BLaER1 (cell line): Measurements from ENCODE around the gene DNTT.
A peak's percentile ranks its signal among the peaks of the same experiment; 100 is the strongest.

ENCODE experiments used
- H3K27ac ChIP-seq: shearing (Covaris generic); formaldehyde crosslinking; 2 replicates; pipeline ENCODE4 v1.8.1; 2022
- H3K27me3 ChIP-seq: shearing (Covaris generic); formaldehyde crosslinking; 2 replicates; pipeline ENCODE4 v1.8.1; 2022
- H3K36me3 ChIP-seq: shearing (Covaris generic); formaldehyde crosslinking; 2 replicates; pipeline ENCODE4 v1.8.1; 2022
- H3K4me1 ChIP-seq: shearing (Covaris generic); formaldehyde crosslinking; 2 replicates; pipeline ENCODE4 v1.8.1; 2022
- H3K4me2 ChIP-seq: shearing (Covaris generic); formaldehyde crosslinking; 2 replicates; pipeline ENCODE4 v1.8.1; 2022
- H3K4me3 ChIP-seq: shearing (Covaris generic); formaldehyde crosslinking; 2 replicates; pipeline ENCODE4 v1.8.1; 2022
- H3K9ac ChIP-seq: shearing (Covaris generic); formaldehyde crosslinking; 2 replicates; pipeline ENCODE4 v1.8.1; 2022
- H3K9me3 ChIP-seq: shearing (Covaris generic); formaldehyde crosslinking; 2 replicates; pipeline ENCODE4 v1.8.1; 2022
- H4K20me1 ChIP-seq: shearing (Covaris generic); formaldehyde crosslinking; 2 replicates; pipeline ENCODE4 v1.8.1; 2022
- Cebpa-rat ChIP-seq: shearing (Covaris generic); IDR thresholded peaks from 2 replicates; pipeline ENCODE4 v1.8.1; 2022

The DNTT gene

GRCh38 chr10:96369890-96370583, 65.8 kb downstream of the DNTT start:
- Histone ChIP-seq H3K9ac (no peak overlapping the region), H3K4me2 (no peak overlapping the region), H3K9me3 (no peaks in the 10 kb centered on the region), H4K20me1 (peaks cover 21% of the 10 kb centered on the region; the same call in 1 of the 2 replicates), H3K36me3 (peaks cover 7% of the 10 kb centered on the region; the same call in 1 of the 2 replicates), H3K4me3 (no peak overlapping the region), H3K4me1 (peaks cover 18% of the 10 kb centered on the region), H3K27me3 (no peaks in the 10 kb centered on the region), H3K27ac (no peak overlapping the region)
- TF ChIP-seq Cebpa-rat, result no peak

DNA sequence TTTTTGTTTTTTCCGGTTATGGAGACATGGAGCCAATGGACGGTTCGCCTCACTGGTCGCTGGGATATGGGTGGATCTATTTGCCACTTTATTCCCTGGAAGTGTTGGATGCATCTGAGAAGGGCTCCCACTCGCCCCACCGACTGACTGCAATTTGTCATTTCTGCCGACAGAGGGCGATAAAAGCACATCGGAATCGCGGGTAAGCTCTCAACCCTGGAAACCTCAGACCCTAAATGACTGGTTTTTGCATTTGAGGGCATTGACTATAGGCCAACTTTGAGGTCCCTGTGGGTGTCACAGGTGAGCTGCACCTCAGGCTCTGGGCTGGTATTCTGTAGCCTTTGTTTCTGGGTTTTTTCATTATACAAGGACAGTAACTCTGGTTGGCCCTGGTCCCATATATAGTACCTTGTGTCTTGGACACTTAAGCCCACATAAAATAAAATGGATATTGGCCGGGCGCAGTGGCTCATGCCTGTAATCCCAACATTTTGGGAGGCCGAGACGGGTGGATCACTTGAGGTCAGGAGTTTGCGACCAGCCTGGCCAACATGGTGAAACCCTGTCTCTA, 66.4 kb downstream of the DNTT start:
- Histone ChIP-seq H3K27ac (no peak overlapping the region), H3K9me3 (no peaks in the 10 kb centered on the region), H4K20me1 (peaks cover 15% of the 10 kb centered on the region; the same call in 1 of the 2 replicates), H3K9ac (no peak overlapping the region), H3K27me3 (no peaks in the 10 kb centered on the region), H3K4me3 (no peak overlapping the region), H3K36me3 (peaks cover 7% of the 10 kb centered on the region; the same call in 1 of the 2 replicates), H3K4me1 (peaks cover 23% of the 10 kb centered on the region), H3K4me2 (no peak overlapping the region)
- no peak for TF ChIP-seq Cebpa-rat

DNA sequence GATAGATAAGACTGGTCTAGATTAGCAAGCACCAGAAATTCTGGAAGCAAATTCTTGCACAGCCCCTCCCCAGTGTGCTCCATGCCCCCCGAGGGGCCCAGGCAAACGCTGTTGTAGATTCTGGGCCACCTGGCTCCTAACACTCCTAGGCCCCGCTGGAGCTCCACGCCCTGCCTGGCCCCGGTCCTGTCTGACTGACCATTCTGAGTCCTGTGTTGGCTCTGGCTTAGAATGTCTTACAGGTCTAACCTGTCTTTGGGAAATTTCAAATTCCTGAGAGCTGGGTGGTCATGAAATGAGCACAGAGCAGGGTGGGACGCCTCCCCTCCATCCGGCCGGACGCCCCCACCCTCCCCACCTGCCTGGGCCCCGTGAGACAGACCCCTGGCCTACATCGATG, 67.1 kb downstream of the DNTT start:
- Histone ChIP-seq H3K4me3 (no peak overlapping the region), H4K20me1 (peaks cover 15% of the 10 kb centered on the region; the same call in 1 of the 2 replicates), H3K4me2 (no peak overlapping the region), H3K9ac (no peak overlapping the region), H3K36me3 (peaks cover 7% of the 10 kb centered on the region; the same call in 1 of the 2 replicates), H3K4me1 (peaks cover 29% of the 10 kb centered on the region), H3K27me3 (no peaks in the 10 kb centered on the region), H3K27ac (no peak overlapping the region), H3K9me3 (no peaks in the 10 kb centered on the region)
- TF ChIP-seq Cebpa-rat, result no peak

DNA sequence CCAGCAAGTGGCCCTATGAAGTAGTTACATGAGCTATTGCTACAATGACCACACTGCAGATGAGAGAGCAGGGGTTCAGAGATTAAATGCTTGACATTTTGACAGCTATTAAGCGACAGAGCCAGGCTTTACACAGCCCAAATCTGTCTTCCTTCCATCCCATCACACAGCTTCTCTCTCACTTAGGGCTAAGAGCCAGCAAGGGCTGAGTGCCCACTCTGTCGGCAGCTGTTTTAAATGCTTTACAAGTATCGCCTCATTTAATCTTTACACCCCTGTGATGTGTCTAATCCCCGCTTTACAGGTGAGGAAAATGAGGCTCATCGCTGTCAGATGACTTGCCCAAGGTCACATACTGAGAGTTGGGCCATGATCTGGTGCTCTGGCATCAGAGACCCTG, 69.8 kb downstream of the DNTT start:
- no peak for TF ChIP-seq Cebpa-rat
- Histone ChIP-seq H3K4me2 (no peak overlapping the region; the same call in 1 of the 2 replicates), H4K20me1 (peaks cover 15% of the 10 kb centered on the region; the same call in 1 of the 2 replicates), H3K27me3 (no peaks in the 10 kb centered on the region), H3K9me3 (no peaks in the 10 kb centered on the region), H3K36me3 (peaks cover 1% of the 10 kb centered on the region; the same call in 1 of the 2 replicates), H3K4me3 (no peak overlapping the region), H3K9ac (no peak overlapping the region), H3K27ac (no peak overlapping the region), H3K4me1 (peaks cover 29% of the 10 kb centered on the region)

- peak overlapping the region; percentile 95 for H3K4me2 ChIP-seq
- peak overlapping the region; percentile 62 for H3K4me3 ChIP-seq
- TF ChIP-seq Cebpa-rat, result no peak
- H3K4me1 ChIP-seq, result peaks cover 29% of the 10 kb centered on the region
- no peak overlapping the region for H3K27ac ChIP-seq
- no peaks in the 10 kb centered on the region for H3K9me3 ChIP-seq
- H3K9ac ChIP-seq, result peak overlapping the region; percentile 17; the same call in 1 of the 2 replicates
- peaks cover 13% of the 10 kb centered on the region; the same call in 1 of the 2 replicates for H4K20me1 ChIP-seq
- H3K36me3 ChIP-seq, result no peaks in the 10 kb centered on the region; the same call in 1 of the 2 replicates
- H3K27me3 ChIP-seq, result no peaks in the 10 kb centered on the region
Observed at GRCh38 chr10:96374639-96374984, 70.4 kb downstream of the DNTT start.

DNA sequence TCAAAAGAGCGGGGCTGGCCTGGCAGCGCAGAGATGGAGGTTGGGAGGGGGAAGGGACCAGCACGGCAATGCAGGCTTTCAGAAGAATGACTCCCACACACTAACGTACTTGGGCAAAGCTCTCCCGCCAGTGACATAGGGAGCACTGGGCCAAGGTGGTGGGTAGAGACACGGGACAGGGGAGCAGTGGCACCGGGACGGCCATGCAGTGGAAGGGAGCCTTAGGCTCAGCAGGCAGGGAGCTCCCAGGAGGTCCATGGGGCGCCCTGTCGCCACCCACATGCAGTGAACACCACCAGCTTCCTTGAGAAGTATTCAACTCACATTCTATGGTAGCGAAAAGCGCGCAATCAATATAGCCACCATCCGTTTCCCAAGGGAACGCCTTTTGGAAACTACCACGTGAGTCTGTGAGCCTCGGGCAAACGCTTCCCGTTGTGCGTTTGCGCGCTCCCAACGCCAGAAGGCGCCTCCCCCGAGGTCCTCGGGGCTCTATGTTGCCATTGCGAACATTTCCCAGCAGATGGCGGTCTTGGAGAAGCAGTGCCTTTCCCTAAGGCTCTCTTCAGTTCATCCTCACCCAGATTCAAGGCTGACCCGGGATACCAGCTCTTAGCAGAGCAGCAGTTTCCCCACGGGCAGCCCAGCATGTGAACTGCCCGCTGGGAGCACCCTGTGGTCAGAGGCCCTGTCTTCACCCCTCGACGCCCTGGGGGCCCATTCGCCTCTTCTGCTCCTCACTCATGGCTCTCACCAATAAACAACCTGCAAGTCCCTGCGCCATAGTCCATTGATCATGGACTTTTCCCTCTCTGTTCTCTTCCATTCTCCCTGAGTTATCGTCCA, 71.0 kb downstream of the DNTT start:
- H3K9ac ChIP-seq, result peak overlapping the region; percentile 17; the same call in 1 of the 2 replicates

GRCh38 chr10:96376483-96376882, 72.2 kb downstream of the DNTT start:
- no peaks in the 10 kb centered on the region for H3K9me3 ChIP-seq
- H3K4me2 ChIP-seq, result peak overlapping the region; percentile 95; the same call in 1 of the 2 replicates
- no peaks in the 10 kb centered on the region for H3K36me3 ChIP-seq
- no peaks in the 10 kb centered on the region for H3K27me3 ChIP-seq
- TF ChIP-seq Cebpa-rat, result no peak
- peaks cover 29% of the 10 kb centered on the region for H3K4me1 ChIP-seq
- H3K4me3 ChIP-seq, result no peak overlapping the region
- H3K27ac ChIP-seq, result no peak overlapping the region
- H4K20me1 ChIP-seq, result no peaks in the 10 kb centered on the region; the same call in 1 of the 2 replicates
- H3K9ac ChIP-seq, result no peak overlapping the region

More for the DNA sequence above, 71.0 kb downstream of the DNTT start:
- H3K36me3 ChIP-seq, result no peaks in the 10 kb centered on the region; the same call in 1 of the 2 replicates
- H3K9me3 ChIP-seq, result no peaks in the 10 kb centered on the region
- peaks cover 29% of the 10 kb centered on the region for H3K4me1 ChIP-seq
- no peaks in the 10 kb centered on the region for H3K27me3 ChIP-seq
- H3K4me3 ChIP-seq, result peak overlapping the region; percentile 62
- H3K27ac ChIP-seq, result no peak overlapping the region
- TF ChIP-seq Cebpa-rat, result no peak
- H3K4me2 ChIP-seq, result peak overlapping the region; percentile 95
- peaks cover 7% of the 10 kb centered on the region; the same call in 1 of the 2 replicates for H4K20me1 ChIP-seq

GRCh38 chr10:96377816-96378294, 73.6 kb downstream of the DNTT start:
- no peak for TF ChIP-seq Cebpa-rat
- Histone ChIP-seq H3K27me3 (no peaks in the 10 kb centered on the region), H3K36me3 (no peaks in the 10 kb centered on the region), H3K9me3 (no peaks in the 10 kb centered on the region), H3K4me2 (no peak overlapping the region), H3K27ac (no peak overlapping the region), H4K20me1 (no peaks in the 10 kb centered on the region; the same call in 1 of the 2 replicates), H3K9ac (no peak overlapping the region), H3K4me3 (no peak overlapping the region), H3K4me1 (peaks cover 18% of the 10 kb centered on the region)

DNA sequence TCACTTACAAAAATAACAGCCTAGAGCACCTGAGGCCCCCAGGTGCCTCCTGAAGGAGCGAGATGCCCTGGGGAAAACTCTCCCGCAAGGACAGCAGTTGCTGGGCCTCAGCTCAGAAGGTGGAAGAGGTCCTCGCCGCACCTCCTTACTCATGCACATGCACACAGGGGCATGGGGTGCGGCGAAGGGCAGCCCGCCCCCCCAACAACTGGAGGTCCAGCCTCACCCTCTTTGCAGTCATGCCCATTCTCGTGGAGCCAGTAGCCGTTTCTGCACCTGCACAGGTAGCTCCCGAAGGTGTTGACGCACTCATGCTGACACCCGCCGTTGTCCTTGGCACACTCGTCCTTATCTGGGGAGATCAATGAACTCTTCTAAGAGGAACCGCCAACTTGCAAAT, 74.5 kb downstream of the DNTT start:
- H3K9me3 ChIP-seq, result no peaks in the 10 kb centered on the region
- peaks cover 18% of the 10 kb centered on the region for H3K4me1 ChIP-seq
- H4K20me1 ChIP-seq, result no peaks in the 10 kb centered on the region; the same call in 1 of the 2 replicates
- H3K27me3 ChIP-seq, result no peaks in the 10 kb centered on the region
- TF ChIP-seq Cebpa-rat, result no peak
- no peak overlapping the region for H3K27ac ChIP-seq
- no peaks in the 10 kb centered on the region for H3K36me3 ChIP-seq
- H3K9ac ChIP-seq, result no peak overlapping the region
- no peak overlapping the region for H3K4me2 ChIP-seq
- no peak overlapping the region for H3K4me3 ChIP-seq
